Measurements from ENCODE around the gene MVP.
"Not testable (repeated sequence)": the region's sequence is repeated elsewhere in the genome, so short reads cannot be mapped to it uniquely, and the experiment has no call there.

MVP gene

DNA sequence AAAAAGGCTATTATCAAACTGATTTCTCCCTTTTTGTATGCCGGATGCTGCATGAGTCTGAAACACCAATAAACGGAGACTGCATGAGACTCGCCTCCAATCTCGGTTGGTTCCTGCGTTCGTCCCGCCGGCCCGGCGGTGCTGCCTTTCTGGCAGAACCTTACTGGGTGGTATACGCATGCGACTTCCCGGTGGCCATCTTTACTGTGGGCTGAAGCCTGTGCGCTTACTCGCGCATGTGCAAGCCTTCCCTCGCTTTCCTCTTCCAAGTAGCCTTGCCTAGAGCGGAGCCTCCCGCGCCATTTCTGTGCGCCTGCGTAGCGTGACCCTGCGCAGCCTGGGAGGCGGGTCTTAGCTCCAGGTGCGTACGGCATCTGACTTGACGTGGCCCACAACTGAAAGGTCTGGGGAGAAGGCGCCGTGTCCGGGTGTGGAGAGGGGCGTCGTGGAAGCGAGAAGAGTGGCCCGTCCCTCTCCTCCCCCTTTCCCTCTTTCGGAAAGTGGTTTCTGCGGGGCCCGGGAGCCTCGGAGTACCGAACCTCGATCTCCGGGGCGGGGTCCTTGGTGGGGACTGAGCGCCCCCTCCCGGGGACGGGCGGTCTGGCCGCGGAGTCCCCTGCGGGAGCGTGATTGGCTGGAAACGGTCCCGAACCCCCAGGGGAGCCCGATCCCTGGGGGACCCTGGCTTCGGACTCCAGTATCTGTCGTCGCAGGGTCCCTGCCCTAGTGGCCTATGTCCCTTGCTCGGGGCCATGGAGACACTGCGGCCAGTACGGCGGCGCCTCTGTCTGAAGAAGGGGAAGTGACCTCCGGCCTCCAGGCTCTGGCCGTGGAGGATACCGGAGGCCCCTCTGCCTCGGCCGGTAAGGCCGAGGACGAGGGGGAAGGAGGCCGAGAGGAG, 4.2 kb upstream of the MVP start, which contains the start of gene PAGR1:
PAGR1 (plus strand) TSS at position 360 of the 901 bp plus-strand sequence; CDS start at position 734, 374 bp downstream.
- DNase-seq (ENCODE audit: low spot score) = peak; percentile 99

DNA sequence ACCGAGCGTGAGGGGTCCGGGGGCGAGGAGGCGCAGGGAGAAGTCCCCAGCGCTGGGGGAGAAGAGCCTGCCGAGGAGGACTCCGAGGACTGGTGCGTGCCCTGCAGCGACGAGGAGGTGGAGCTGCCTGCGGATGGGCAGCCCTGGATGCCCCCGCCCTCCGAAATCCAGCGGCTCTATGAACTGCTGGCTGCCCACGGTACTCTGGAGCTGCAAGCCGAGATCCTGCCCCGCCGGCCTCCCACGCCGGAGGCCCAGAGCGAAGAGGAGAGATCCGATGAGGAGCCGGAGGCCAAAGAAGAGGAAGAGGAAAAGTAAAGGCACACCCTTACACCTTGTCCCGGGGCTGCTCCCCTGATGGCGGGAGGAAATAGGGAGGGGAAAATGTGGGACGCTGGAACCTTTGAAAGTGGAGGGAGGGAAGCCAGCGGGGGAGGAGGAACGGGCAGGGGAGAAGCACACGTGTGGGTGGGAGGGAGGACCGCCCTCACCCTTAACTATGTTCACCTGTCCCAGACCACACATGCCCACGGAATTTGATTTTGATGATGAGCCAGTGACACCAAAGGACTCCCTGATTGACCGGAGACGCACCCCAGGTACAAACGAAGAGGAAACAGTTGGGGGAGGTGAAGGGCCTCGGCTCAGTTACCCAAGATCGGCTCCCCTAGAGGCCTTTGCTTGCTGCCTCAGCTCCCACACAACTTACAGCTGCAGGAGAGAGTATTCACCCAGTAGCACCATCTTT, 3.4 kb upstream of the MVP start:
- no peak for DNase-seq (ENCODE audit: low spot score)

DNA sequence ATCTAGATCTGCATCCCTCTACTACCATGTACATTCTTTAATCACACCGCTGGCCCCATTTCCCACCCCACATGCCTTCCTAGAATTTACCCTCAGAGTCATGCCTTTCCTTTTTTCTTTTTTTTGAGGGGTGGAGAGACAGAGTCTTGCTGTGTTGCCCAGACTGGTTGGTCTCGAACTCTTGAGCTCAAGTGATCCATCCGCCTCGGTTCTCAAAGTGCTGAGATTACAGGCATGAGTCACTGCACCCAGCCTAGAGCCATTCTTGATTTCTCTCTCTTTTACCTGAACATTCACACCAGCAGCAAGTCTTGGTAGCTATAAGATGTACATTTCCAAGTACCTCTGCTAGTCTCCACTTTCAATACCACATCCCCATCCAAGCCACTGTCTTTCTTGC, 2.2 kb upstream of the MVP start:
- no peak for DNase-seq (ENCODE audit: low spot score)

DNA sequence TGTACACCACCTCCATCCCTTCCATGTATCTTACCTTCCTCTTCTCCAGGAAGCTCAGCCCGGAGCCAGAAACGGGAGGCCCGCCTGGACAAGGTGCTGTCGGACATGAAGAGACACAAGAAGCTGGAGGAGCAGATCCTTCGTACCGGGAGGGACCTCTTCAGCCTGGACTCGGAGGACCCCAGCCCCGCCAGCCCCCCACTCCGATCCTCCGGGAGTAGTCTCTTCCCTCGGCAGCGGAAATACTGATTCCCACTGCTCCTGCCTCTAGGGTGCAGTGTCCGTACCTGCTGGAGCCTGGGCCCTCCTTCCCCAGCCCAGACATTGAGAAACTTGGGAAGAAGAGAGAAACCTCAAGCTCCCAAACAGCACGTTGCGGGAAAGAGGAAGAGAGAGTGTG, 756 bp upstream of the MVP start:
- DNase-seq (ENCODE audit: low spot score) = no peak

DNA sequence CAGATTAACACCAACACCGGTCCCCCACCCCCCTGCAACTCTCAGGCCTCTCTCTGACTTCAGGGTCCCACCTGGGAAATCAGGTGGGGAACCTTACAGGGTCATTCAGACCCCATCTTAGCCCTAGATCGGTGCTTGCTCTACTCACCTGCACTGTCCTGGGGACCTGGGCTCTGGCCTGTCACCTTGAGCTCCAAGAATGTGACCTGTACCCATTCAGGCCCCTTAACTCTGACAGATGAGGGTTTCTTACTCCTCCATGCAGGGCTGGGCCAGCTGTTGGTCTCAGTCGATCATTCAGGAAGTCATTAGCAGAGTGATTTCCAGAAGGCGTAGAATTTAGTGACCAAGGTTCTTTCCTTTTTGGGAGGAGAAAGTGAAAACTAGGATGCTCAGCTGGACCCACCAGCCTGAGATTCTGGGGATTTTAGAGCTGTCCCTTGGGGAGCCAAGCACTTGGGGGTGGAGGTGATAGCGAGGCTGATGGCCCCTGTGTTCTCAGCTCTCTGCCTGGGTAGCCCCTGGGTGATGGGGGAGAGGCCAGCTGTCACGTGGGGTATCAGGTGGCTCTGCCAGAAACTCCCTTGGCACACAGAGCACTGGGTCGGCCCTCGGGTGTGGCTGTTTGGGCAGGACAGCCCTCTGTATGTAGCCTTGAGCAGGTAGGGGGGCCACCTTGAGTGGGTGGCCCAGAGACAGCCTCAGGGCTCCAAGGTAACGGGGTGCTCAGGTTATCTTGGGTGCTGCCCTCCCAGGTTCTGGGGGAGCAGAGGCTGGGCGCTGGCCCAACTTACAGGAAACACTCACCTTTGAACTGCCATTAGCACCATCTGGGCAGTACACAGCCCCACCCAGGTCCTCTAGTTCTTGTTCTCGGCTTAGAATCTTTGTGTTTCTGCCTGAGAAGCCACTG, 724 bp downstream of the MVP start:
- DNase-seq (ENCODE audit: low spot score) = no peak

DNA sequence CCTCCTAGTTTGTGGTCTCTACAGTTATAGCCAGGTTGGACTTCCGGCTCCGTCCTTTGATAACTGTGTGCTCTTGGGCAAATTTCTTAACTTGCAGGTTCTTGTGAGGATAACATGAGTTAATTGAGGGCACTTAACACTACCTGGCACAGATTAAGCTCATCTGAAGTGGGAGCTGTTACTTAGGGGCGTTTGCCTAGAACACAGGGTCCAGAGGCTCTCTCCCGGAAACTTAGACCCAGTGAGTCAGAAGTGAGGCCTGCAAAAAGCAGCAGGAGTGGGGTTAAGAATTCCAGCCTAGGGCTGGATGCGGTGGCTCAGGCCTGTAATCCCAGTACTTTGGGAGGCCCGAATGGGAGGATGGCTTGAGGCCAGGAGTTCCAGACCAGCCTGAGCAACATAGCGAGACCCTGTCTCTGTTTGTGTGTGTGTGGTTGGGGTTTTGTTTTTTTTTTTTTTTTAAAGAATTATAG, 1.4 kb downstream of the MVP start:
- no peak for DNase-seq (ENCODE audit: low spot score)

DNA sequence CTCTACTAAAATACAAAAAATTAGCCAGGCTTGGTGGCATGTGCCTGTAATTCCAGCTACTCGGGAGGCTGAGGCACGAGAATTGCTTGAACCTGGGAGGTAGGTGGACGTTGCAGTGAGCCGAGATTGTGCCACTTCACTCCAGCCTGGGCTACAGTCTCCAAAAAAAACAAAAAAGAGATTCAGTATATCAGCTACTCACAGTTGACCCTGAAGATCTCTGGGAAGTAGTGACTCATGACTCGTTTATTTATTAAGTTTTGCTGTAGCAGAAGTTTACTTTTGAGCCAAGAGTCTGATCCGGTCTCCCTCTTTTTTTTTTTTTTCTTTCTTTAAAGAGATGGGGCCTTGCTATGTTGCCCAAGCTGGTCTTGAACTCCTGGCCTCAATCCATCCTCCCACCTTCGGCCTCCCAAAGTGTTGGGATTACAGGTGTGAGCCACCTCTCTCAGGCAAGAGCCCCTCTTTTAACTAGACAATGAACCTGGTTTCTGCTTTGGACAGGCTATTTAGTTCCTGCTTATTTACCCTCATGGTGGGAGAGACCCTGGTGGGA, 4.4 kb downstream of the MVP start:
- peak; percentile 60 for DNase-seq (ENCODE audit: low spot score)

DNA sequence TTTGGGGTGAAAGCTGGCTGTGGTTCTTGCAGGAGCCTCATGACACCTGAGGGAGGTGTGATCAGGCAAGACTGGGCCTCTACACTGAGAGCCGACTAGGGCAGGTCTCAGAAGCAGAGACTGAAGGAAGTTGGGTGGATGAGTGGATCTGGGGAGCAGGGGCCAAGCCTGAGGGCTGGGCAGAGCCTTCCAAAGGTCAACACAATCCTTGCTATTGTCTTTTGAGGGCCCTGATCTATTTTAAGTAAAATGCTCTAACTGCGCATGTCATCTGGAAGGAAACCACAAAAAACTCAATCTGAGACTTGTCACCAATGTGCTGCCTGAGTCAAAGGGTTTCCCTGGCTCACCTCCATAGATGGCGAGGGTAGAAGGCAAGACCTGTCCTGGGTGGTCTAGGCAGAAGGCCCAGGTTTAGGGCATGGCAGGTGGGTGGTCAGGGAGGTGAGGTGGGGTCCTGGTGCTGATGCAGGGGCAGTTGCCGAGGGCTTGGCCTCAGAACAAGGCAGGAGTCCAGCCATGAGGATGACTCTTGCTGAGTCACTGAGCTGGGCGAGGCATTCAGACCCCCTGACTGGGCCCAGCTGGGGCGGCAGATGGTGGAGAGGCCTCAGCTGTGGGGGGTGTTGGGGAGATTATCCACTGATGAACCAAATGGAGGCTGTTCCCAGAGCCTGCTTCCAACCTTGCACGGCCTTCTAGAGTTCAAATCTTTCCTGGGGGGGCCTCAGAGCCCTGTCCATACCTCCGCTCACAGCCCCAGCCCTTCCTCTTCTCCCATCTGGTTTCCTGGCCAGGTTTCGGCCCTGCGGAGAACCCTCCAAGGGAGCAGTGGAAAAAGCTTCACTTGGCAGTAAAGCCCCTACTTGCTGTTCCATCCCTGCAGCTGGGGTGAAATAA, 5.1 kb downstream of the MVP start:
- peak; percentile 59 for DNase-seq (ENCODE audit: low spot score)

DNA sequence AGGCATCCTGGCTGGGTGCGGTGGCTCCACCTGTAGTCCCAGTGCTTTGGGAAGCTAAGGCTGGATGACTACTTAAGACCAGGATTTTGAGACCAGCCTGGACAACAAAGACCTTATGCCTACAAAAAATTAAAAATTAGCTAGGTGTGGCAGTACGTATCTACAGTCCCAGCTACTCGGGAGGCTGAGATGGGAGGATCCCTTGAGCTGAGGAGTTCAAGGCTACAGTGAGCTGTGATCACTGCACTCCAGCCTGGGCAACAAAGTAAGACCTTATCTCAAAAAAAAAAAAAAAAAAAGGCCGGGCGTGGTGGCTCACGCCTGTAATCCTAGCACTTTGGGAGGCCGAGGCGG, 6.1 kb downstream of the MVP start:
- DNase-seq (ENCODE audit: low spot score) = no peak

DNA sequence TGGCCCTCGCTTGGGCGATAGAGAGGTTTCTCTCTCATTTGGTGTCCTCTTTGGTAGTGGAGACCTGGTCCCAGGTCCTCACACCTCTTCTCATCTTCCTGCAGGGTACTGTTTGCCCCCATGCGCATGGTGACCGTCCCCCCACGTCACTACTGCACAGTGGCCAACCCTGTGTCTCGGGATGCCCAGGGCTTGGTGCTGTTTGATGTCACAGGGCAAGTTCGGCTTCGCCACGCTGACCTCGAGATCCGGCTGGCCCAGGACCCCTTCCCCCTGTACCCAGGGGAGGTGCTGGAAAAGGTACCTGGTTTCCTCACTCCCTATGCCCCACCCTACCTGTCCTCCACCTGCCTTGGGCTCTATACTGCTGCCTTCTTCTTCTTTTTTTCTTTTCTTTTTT, 10.5 kb downstream of the MVP start:
- no peak for DNase-seq (ENCODE audit: low spot score)

DNA sequence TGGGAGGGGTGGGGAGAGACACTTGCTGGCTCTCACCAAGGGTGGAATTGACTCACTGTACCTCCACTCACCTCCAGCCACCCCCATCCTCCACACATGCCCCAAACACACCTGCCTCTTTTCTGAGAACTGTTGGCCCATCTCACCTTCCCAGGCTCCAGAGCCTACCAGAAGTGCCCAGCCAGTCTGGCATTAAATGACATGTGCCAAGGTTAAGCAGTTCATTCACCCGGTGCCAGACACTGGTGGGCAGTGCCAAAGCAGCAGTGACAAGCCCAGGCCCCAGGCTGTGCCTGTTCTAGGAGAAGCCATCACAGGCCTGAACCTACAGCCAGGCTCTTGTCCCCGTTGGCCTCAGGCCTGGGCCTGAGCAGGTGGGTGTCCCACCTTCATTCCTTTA, 11.2 kb downstream of the MVP start:
- no peak for DNase-seq (ENCODE audit: low spot score)

DNA sequence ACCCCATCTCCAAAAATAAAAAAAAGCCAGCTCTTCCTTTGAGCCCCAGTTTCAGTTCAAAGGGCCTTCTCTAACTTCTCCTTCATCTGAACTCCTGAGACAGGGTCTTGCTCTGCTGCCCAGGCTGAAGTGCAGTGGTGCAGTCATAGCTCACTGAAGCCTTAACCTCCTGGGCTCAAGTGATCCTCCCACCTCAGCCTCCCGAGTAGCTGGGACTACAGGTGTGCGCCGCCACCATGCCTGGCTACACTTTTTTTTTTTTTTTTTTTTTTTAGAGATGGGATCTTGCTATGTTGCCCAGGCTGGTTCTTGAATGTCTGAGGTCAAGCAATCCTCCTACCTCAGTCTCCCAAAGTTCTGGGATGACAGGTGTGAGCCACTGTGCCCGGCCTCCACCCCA, 13.0 kb downstream of the MVP start:
- DNase-seq (ENCODE audit: low spot score) = not testable (repeated sequence)

DNA sequence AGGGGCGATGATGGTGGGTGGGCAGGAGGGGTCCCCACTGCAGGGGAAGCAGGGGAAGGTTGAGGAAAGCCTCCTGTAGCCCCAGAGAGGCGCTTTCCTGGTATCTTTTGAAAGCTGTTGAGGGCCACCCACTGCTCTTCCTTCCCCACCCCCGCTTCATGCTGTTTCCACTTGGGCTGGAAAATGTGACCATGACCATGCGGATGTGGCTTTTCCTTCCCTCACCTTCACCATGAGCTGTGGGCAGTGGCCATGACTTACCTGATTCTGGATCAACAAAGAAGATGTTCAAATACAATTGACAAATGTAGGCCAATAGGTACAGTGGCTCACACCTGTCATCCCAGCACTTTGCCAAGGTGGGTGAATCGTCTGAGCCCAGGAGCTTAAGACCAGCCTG, 13.8 kb downstream of the MVP start:
- no peak for DNase-seq (ENCODE audit: low spot score)

DNA sequence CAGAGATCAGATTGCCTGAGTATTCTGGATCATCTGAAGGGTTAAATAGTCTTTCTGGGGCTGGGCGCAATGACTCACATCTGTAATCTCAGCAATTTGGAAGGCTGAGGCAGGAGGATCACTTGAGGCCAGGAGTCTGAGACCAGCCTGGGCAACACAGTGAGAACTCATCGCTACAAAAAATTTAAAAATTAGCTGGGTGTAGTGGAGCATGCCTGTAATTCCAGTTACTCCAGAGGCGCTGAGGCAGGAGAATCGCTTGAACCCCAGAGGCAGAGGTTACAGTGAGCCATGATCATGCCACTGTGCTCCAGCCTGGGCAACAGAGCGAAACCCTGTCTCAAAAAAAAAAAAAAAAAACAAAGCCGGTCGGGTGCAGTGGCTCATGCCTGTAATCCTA, 15.7 kb downstream of the MVP start:
- DNase-seq (ENCODE audit: low spot score) = no peak

DNA sequence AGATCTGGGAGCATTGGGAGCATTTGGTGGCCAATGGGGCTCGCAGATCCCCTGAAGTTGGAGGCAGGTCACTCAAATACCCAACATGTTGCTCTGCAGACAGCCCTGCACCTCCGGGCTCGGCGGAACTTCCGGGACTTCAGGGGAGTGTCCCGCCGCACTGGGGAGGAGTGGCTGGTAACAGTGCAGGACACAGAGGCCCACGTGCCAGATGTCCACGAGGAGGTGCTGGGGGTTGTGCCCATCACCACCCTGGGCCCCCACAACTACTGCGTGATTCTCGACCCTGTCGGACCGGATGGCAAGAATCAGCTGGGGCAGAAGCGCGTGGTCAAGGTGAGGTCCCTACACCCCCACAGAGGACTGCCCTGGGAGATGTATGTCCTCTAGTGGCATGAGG, 16.4 kb downstream of the MVP start:
- no peak for DNase-seq (ENCODE audit: low spot score)

DNA sequence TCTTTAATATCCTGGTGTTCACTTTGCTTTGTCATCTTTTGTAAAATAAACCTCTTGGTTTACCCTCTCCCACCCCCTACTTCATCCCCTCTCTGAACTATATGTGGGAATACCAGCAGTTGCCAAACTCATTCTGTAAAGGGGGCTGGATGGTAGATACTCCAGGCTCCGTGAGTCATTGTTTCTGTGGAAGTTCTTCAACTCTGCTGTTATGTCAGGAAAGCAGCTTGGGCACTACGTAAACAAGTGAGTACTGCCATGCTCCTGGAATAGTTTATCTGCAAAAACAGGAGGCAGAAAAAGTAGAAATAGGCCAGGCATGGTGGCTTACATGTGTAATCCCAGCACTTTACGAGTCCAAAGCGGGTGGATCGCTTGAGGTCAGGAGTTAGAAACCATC, 17.6 kb downstream of the MVP start:
- DNase-seq (ENCODE audit: low spot score) = no peak

DNA sequence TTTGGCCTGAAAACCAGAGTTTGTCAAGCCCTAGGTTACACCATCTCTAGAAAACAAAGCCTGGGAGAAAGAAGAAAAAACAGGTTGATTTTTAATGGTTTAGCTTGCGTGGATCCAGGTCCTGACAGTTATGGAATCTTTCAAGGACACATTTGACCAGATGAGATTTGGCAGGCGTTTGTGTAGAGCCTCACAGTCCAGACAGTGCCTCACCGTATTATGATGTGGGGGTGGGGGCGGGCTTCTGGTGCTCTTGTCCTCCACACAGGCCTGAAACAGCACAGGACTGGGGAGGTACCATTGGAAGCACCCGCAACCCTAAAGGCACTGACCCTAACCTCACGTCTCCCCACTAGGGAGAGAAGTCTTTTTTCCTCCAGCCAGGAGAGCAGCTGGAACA, 19.6 kb downstream of the MVP start:
- DNase-seq (ENCODE audit: low spot score) = no peak

DNA sequence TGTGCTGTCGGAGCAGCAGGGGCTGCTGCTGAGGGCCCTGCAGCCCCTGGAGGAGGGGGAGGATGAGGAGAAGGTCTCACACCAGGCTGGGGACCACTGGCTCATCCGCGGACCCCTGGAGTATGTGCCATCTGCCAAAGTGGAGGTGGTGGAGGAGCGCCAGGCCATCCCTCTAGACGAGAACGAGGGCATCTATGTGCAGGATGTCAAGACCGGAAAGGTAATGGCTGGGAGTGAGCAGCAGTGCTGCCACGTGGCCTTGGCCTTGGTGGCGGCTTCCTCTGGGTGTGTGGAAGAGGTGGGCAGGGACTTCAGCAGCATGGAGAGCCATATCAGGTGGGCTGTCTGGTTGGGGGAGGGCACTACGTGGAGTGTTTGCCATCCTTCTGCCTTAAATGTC, 20.0 kb downstream of the MVP start:
- DNase-seq (ENCODE audit: low spot score) = no peak

DNA sequence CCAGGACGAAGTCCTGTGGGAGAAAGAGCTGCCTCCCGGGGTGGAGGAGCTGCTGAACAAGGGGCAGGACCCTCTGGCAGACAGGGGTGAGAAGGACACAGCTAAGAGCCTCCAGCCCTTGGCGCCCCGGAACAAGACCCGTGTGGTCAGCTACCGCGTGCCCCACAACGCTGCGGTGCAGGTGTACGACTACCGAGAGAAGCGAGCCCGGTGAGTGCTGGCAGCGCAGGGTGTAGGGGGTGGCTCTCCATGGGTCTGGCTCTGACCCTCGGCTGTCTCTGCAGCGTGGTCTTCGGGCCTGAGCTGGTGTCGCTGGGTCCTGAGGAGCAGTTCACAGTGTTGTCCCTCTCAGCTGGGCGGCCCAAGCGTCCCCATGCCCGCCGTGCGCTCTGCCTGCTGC, 21.4 kb downstream of the MVP start:
- DNase-seq (ENCODE audit: low spot score) = no peak

DNA sequence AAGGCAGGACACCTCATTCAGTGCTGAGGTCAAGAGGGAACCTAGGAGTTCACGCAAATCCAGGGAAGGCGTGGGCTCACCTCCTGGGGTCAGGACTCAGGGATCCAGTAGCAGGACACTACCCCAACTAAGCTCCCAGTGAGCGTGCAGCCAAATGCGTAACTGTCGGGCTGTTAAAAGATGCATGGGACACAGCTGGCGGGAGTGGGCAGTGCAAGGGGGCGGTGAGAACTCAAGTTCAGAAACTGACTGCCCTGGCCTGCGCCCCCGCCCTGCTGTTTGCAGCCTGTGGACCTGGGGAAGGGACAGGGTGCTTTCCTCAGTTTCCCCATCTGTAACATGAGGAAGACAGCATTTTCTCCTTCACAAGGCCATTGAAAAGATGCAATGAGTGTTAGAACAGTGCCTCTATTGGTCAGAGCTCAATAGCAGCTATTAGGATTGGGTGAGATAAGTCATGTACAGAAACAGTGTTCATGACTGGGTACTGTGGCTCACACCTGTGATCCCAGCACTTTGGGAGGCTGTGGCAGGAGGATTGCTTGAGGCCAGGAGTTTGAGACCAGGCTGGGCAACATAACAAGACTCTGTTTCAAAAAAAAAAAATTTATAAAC, 22.6 kb downstream of the MVP start:
- no peak for DNase-seq (ENCODE audit: low spot score)

Data from kidney capillary endothelial cell (primary cell).